HCT116 (cell line): ENCODE measurements around the gene ANXA8.

ENCODE experiments used
- CEBPB ChIP-seq: IDR thresholded peaks from 2 replicates; pipeline ENCODE4 v1.6.1; 2012; ENCODE audit warnings: low read depth
- CTCF ChIP-seq, 3 experiments: fragments of 200-600 bp in 1 of 3; sonication (generic) in 1 of 3; IDR thresholded peaks in 2 of 3; conservative IDR thresholded peaks in 1 of 3; 2 replicates each; pipeline ENCODE4 v1.5.1; 2012 to 2017; ENCODE audit warnings: low read depth in 2 of 3, low read length in 2 of 3, antibody characterized with exemption in 1 of 3, borderline replicate concordance in 1 of 3, control low read depth in 1 of 3, mild to moderate bottlenecking in 1 of 3, mixed read lengths in 1 of 3, mixed run types in 1 of 3, moderate library complexity in 1 of 3; ENCODE audit not compliant: insufficient read depth in 1 of 3
- EGR1 ChIP-seq: IDR thresholded peaks from 2 replicates; pipeline ENCODE4 v1.6.1; 2012; ENCODE audit warnings: low read depth
- EZH2 ChIP-seq: fragments of 200-600 bp; sonication (generic); IDR thresholded peaks from 2 replicates; pipeline ENCODE4 v1.6.1; 2017; ENCODE audit warnings: antibody characterized with exemption, mixed run types
- POLR2A ChIP-seq: IDR thresholded peaks from 2 replicates; pipeline ENCODE4 v1.7.0; 2011; ENCODE audit warnings: borderline replicate concordance; ENCODE audit not compliant: insufficient read depth, insufficient read length; ENCODE audit errors: extremely low read depth
- POLR2AphosphoS5 ChIP-seq: IDR thresholded peaks from 2 replicates; pipeline ENCODE4 v1.6.1; 2011; ENCODE audit warnings: mild to moderate bottlenecking, low read depth, low read length, moderate library complexity
- SRF ChIP-seq: IDR thresholded peaks from 2 replicates; pipeline ENCODE4 v1.6.1; 2012; ENCODE audit warnings: low read depth
- TCF7L2 ChIP-seq: IDR thresholded peaks from 2 replicates; pipeline ENCODE4 v1.7.0; 2011; ENCODE audit warnings: borderline replicate concordance, inconsistent platforms; ENCODE audit not compliant: insufficient read depth, insufficient read length; ENCODE audit errors: extremely low read depth
- TF ChIP-seq, protein P1 (sequence below): IDR thresholded peaks from 2 replicates; pipeline ENCODE4 v1.6.1; 2012; ENCODE audit warnings: low read depth

GRCh38 chr10:47418321-47418720 is 65.6 kb downstream of the ANXA8 start:
- TF ChIP-seq TCF7L2, result no peak
- TF ChIP-seq CTCF (IDR thresholded peaks at IDR 0.05 in 2 of 3, conservative IDR thresholded peaks at IDR 0.05 in 1 of 3; ENCODE audit: borderline replicate concordance in 1 of 3, insufficient read depth in 1 of 3, low read depth in 2 of 3, low read length in 2 of 3), result no peak
- TF ChIP-seq, protein P1, sequence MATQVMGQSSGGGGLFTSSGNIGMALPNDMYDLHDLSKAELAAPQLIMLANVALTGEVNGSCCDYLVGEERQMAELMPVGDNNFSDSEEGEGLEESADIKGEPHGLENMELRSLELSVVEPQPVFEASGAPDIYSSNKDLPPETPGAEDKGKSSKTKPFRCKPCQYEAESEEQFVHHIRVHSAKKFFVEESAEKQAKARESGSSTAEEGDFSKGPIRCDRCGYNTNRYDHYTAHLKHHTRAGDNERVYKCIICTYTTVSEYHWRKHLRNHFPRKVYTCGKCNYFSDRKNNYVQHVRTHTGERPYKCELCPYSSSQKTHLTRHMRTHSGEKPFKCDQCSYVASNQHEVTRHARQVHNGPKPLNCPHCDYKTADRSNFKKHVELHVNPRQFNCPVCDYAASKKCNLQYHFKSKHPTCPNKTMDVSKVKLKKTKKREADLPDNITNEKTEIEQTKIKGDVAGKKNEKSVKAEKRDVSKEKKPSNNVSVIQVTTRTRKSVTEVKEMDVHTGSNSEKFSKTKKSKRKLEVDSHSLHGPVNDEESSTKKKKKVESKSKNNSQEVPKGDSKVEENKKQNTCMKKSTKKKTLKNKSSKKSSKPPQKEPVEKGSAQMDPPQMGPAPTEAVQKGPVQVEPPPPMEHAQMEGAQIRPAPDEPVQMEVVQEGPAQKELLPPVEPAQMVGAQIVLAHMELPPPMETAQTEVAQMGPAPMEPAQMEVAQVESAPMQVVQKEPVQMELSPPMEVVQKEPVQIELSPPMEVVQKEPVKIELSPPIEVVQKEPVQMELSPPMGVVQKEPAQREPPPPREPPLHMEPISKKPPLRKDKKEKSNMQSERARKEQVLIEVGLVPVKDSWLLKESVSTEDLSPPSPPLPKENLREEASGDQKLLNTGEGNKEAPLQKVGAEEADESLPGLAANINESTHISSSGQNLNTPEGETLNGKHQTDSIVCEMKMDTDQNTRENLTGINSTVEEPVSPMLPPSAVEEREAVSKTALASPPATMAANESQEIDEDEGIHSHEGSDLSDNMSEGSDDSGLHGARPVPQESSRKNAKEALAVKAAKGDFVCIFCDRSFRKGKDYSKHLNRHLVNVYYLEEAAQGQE, result no peak
- no peak for TF ChIP-seq POLR2AphosphoS5
- TF ChIP-seq POLR2A, result no peak
- no peak for TF ChIP-seq CEBPB
- no peak for TF ChIP-seq SRF
- TF ChIP-seq EZH2, result no peak
- no peak for TF ChIP-seq EGR1
